ENCODE measurements around the gene GATD1.

DNA sequence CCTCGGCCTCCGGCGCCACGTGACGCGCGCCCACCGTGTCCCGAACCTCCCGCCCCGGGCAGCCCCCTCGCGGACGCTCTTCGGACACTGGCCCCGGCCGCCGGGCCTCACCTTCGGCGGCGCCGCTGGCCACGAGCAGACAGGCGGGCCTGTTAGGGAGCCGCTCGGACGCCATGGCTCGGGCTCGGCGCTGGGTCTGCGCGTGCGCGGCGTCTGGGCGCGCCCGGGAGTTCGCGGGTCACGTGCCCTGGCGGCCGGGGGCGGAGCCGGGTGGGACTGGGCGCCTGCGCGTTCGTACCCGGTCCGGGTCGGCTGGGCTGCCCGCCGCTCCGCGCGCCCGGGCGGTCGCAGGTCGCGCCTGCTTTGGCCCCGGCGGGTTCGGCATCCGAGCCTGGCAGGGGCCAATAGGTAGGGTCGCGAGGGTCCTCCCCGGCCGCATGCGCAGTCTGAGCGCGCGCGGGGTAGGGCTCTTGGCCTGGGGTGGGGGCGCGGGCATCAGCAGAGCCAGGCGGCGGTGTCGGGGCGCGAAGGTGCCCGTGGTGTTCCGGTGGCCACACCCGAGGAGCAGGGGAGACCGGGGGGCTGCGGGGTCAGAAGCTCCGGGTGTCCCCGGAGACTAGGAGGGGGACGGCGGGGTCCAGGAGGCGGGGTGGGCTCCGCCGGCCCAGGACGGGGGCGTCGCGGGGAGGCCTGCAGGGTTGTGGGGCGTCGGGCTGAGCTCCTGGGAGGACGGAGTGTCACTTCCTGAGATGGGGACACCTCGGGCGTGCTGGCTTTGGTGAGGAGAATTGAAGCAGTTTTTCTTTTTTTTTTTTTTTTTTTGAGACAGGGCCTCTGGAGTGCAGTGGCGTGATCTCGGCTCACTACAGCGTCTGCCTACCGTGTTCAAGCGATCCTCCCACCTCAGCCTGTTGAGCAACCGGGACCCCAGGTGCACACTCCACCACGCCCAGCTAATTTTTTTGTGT is at the start of gene GATD1:
- TF ChIP-seq CTCF (IDR thresholded peaks at IDR 0.05) (no peak), POLR2AphosphoS5 (IDR thresholded peaks at IDR 0.05) (peak in 2 of 3 donors; percentile 34 to 81)

All from stomach (tissue), 4 donors.